GM21447 (cell line): ENCODE data around the gene GUCY1B1.

Experiments used
- ATAC-seq: cut with Tn5 transposase; IDR thresholded peaks from one replicate; pipeline ENCODE4 v1.9.1; 2021; ENCODE audit not compliant: unreplicated experiment

GUCY1B1 gene

DNA sequence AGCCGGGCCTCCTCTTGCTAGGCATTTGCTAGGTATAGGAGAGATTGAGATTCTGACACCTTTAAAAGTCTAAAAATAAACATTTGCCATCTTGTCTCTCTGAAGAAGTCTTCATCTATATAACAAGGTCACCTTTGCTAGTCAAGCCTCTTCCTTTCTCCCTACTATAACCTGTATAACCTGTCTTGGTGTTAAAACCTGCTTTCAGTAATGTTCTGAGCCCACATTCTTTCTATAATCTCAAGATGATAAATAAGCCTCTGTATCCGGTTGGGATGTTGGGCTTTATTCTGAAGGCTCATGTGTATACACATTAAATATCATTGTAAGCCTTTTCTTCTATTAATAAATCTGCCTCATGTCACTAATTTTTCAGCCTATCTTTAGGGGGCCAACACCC lies 97.1 kb downstream of the GUCY1B1 start:
- no peak for ATAC-seq
